Measurements from ENCODE around the gene ZBTB42.

The ZBTB42 gene

DNA sequence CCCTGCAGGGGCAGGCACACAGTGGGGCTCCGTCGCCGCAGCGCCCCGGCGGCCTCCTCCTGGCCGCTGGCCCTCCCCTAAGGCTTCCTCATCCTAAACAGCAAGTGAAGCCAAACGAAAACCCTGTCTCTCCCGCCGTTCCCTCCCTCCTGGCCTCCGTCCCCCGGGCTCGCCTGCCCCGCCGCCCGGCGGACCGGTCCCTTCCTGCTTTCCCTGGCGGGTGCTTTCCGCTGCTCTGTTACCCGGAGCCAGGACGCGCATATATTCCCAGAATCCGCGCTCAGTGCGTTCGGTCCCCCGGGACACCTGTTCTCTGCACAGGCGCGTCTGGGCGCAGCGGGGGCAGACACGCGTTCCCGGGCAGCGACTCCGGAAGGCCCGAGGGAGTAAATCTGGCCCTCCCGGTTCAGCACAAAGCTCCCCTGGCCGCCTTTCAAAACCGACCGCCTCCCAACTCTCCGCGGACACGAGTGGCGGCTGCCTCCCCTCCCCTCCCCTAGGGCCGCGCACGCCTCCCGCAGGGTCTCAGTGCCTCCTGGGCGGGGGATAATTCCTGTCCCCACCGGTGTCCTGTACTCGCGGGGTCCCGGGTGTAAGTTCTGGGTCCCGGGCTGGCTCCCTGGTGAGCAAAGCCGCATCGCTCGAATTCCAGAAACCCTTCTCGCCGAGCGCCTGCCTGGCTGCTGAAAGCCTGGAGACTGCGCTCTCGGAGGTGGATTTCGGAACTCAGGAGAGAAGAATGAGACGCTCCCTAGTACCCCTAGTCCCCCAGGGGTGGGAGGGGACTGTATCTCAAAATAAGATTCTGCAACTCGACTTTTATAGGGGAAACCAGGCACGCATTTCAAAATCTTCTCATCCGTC lies 42.8 kb downstream of the ZBTB42 start:
- TF ChIP-seq, protein P1, sequence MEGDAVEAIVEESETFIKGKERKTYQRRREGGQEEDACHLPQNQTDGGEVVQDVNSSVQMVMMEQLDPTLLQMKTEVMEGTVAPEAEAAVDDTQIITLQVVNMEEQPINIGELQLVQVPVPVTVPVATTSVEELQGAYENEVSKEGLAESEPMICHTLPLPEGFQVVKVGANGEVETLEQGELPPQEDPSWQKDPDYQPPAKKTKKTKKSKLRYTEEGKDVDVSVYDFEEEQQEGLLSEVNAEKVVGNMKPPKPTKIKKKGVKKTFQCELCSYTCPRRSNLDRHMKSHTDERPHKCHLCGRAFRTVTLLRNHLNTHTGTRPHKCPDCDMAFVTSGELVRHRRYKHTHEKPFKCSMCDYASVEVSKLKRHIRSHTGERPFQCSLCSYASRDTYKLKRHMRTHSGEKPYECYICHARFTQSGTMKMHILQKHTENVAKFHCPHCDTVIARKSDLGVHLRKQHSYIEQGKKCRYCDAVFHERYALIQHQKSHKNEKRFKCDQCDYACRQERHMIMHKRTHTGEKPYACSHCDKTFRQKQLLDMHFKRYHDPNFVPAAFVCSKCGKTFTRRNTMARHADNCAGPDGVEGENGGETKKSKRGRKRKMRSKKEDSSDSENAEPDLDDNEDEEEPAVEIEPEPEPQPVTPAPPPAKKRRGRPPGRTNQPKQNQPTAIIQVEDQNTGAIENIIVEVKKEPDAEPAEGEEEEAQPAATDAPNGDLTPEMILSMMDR (IDR thresholded peaks at IDR 0.05): no peak
- no peak for DNase-seq (ENCODE audit: low spot score)
- Histone ChIP-seq H3K4me3 (peak overlapping the region; percentile 63), H3K27ac (no peak overlapping the region)

DNA sequence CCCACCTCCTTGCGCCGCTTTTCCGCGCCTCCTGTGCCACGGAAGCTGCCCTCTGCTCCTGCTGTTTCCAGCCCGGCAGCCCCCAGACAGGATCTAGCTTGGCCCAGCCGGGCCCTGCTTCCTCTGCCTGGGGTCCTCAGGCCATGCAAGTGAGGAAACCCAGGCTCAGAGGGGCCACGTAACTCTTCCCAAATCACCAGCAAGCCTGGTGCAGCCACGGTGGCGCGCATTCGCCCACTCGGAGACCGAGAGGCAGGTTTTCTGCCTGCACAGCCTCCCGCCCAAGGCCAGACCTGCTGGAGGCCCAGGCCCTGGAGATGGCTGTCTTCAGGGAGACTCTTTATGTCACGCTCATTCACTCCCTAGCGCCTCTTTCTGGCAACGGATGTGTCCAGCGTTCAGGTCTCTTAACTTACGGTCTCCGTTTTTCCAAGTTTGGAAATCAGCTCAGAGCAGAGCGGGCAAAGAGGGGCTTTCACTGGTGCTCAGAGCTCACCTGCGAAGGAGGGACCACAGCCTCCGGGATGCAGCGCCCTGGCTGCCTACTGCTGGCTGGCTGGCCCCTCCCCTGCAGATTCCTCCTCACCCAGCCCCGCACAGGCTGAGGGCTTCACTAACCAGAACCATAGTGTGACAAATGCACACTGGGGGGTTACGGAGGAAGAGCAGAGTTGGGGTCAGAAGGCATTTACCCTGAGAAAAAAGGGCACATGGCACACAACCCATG lies 43.6 kb downstream of the ZBTB42 start:
- Histone ChIP-seq H3K27ac (no peak overlapping the region), H3K4me3 (peak overlapping the region; percentile 63)
- TF ChIP-seq, protein P1 (IDR thresholded peaks at IDR 0.05): no peak
- DNase-seq (ENCODE audit: low spot score): no peak

DNA sequence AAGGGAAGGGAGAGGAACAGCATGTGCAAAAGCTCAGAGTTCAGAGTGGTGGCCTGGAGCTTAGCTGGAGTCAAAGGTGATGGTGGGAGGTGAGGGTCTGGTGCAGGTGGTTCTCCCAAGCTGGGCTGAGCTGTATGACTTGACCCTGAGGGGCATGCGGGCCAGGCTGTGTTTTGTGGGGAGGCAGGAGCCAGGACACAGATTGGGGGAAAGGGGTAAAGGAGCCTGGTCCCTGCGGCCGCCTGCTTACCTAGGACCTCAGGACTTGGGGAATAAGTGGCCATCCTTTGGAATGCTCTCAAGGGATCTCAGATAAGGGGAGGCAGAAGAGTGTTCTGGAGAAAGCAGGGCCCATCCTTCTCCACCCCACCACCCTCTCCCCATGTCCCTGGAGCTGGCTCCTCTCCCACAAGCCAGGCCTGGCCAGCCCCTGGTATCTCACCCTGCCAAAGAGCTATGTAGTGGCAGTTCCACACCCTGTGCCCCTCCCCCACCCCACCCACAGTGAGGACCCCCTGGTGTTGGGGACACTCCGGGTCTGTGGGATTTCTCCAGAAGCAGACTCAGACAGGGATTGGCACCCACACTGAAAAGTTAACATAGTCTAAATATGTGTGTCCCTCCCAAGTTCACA lies 44.2 kb downstream of the ZBTB42 start:
- no peak overlapping the region for H3K4me3 ChIP-seq
- DNase-seq (ENCODE audit: low spot score): no peak
- TF ChIP-seq, protein P1 (IDR thresholded peaks at IDR 0.05): no peak
- no peak overlapping the region for H3K27ac ChIP-seq

DNA sequence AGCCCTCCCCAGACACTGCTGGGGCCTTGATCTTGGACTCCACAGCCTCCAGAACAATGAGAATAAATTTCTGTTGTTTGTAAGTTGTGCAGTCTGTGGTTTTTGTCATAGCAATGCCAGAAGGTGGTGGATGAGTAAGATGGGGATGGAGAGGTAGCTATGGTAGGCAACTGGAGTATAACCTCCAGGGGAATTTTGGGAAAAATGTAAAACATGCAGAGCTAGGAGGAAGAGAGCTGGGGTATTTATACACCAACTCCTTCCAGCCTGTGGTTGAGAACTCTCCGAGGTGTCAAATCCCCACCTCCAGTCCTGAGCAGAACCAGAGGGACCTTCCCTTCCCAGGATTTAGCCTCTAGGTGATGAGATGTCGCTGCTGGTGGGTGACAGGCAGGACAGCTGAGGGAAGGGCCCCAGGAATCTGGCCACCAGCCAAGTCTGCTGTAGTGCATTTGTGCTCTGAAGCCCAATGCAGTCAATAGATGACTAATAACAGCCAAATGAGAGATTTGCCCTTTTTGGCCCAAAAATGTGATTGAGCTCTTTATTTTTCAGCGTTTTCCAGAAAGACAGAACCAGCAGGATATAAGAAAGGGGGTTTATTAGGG lies 45.0 kb downstream of the ZBTB42 start:
- TF ChIP-seq, protein P1 (IDR thresholded peaks at IDR 0.05): no peak

DNA sequence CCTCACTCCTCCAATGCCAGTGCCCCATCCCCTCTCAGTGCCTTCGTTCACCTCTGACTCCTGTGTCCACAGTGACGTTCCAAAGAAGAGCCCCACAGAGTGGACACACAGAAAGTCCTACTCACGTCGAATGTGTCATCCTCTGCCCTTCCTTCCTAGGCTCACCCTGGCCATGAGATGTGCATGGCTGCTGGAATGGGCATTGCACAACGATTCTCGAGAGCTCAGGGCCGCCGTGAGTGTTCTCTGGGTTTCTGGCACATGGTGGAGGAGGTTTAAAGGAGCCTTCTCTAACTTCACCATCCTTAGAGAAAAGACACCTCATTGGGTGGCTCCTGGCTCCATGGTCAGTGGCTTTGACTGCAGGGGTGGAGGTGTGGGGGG lies 51.4 kb downstream of the ZBTB42 start:
- TF ChIP-seq, protein P1 (IDR thresholded peaks at IDR 0.05): no peak
- Histone ChIP-seq H3K4me3 (no peak overlapping the region), H3K27ac (no peak overlapping the region)
- no peak for DNase-seq (ENCODE audit: low spot score)

More for the DNA sequence above, 45.0 kb downstream of the ZBTB42 start:
- DNase-seq (ENCODE audit: low spot score): no peak
- Histone ChIP-seq H3K27ac (no peak overlapping the region), H3K4me3 (no peak overlapping the region)

All from coronary artery (tissue), 2 donors.